ENCODE data around the gene PDK2. TPM values are rescaled to one million over a fixed set of nuclear protein-coding genes. Genes with fewer than 3 reads are reported as not detected.
A peak's percentile ranks its signal among the peaks of the same experiment; 100 is the strongest.

PDK2 gene
- total and polyA plus RNA-seq, 3 experiments from 2014 or later = 19.5 to 41.2 (median 22.4) TPM

DNA sequence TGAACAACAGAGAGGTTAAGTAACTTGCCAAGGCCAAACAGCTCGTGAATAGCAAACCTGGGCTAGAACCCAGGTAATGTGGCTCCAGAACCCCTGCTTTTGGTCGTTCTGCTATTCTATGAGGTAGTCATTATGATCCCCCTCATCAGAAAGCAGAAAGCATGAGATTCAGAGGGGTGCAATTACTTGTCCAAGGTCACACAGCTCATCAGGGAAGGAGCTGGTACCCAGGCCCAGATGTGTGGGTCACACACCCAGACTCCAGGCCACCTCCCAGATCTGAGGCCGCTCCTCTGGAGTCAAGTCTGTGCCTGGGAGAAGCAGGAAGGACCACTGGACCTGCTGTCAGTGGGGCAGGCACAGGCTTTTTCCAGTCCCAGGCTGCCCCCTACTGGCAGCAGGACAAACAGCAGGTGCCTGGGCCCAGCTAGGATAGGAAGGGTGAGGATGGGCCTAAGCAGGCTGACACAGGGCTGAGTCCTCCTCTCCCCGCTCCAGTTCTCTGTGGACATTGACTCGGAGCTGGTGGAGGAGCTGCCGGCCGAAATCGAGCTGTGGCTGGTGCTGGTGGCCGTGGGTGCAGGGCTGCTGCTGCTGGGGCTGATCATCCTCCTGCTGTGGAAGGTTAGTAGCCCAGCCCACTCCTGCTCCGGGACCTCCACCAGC lies 7.8 kb upstream of the PDK2 start:
- peak; percentile 65 to 79 (median 65) for DNase-seq
- no peak overlapping the region for H3K4me3 Mint-ChIP-seq
- Histone ChIP-seq H3K27ac (ENCODE audit: low read depth, low read length) (no peak overlapping the region), H3K4me1 (ENCODE audit: insufficient read depth, low read length) (no peaks in the 10 kb centered on the region), H3K9me3 (ENCODE audit: low read length) (no peaks in the 10 kb centered on the region), H3K27me3 (ENCODE audit: insufficient read depth, low read length, poor library complexity, severe bottlenecking) (no peaks in the 10 kb centered on the region), H3K36me3 (ENCODE audit: insufficient read depth, low read length) (no peaks in the 10 kb centered on the region), H3K4me3 (ENCODE audit: low read length) (no peak overlapping the region)
- H3K9me3 Mint-ChIP-seq = no peaks in the 10 kb centered on the region
- H3K27me3 Mint-ChIP-seq = no peaks in the 10 kb centered on the region
- no peaks in the 10 kb centered on the region for H3K4me1 Mint-ChIP-seq
- ChIA-PET CTCF (interaction anchor here (0.6 to 3.3 kb wide), 28 partner anchors 8 to 517 kb away, joined by 3 to 88 read pairs (median 4); partner anchors contain the start of genes ITGA3, PPP1R9B and SAMD14), POLR2A (no interaction called here)
- no peak overlapping the region for H3K27ac Mint-ChIP-seq
- H3K36me3 Mint-ChIP-seq = peaks cover 0 to 3% (median 0%) of the 10 kb centered on the region in 3 donors

DNA sequence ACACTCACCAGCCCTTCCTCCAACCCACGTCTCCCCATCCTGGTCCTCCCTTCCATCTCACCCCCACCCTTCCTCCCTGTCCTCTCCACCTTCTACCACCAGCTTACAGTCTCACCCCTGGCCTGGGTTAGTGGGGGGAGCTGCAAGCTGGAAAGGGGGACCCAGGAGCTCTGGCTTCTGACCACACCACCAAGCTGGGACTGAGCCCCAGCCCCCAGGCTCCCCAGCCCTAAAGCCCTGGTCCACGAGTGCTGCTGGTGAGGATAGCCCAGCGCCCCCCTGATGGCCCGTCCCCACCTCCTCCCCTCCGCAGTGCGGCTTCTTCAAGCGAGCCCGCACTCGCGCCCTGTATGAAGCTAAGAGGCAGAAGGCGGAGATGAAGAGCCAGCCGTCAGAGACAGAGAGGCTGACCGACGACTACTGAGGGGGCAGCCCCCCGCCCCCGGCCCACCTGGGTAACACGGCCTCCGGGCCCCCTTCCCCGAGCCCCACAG lies 7.2 kb upstream of the PDK2 start:
- H3K27ac Mint-ChIP-seq = peak overlapping the region in 1 of 8 donors; percentile 92
- Histone ChIP-seq H3K9me3 (ENCODE audit: low read length) (no peaks in the 10 kb centered on the region), H3K27me3 (ENCODE audit: insufficient read depth, low read length, poor library complexity, severe bottlenecking) (no peaks in the 10 kb centered on the region), H3K4me3 (ENCODE audit: low read length) (no peak overlapping the region), H3K27ac (ENCODE audit: low read depth, low read length) (no peak overlapping the region), H3K36me3 (ENCODE audit: insufficient read depth, low read length) (no peaks in the 10 kb centered on the region), H3K4me1 (ENCODE audit: insufficient read depth, low read length) (no peaks in the 10 kb centered on the region)
- CTCF ChIA-PET = interaction anchor here (0.6 to 3.3 kb wide), 27 partner anchors 9 to 518 kb away, joined by 3 to 88 read pairs (median 4); partner anchors contain the start of genes ITGA3, PPP1R9B and SAMD14
- no peak for DNase-seq
- H3K36me3 Mint-ChIP-seq = peaks cover 0 to 3% (median 0%) of the 10 kb centered on the region in 3 donors
- no peaks in the 10 kb centered on the region for H3K9me3 Mint-ChIP-seq
- H3K4me3 Mint-ChIP-seq = no peak overlapping the region
- H3K4me1 Mint-ChIP-seq = no peaks in the 10 kb centered on the region
- H3K27me3 Mint-ChIP-seq = no peaks in the 10 kb centered on the region
- POLR2A ChIA-PET = no interaction called here

DNA sequence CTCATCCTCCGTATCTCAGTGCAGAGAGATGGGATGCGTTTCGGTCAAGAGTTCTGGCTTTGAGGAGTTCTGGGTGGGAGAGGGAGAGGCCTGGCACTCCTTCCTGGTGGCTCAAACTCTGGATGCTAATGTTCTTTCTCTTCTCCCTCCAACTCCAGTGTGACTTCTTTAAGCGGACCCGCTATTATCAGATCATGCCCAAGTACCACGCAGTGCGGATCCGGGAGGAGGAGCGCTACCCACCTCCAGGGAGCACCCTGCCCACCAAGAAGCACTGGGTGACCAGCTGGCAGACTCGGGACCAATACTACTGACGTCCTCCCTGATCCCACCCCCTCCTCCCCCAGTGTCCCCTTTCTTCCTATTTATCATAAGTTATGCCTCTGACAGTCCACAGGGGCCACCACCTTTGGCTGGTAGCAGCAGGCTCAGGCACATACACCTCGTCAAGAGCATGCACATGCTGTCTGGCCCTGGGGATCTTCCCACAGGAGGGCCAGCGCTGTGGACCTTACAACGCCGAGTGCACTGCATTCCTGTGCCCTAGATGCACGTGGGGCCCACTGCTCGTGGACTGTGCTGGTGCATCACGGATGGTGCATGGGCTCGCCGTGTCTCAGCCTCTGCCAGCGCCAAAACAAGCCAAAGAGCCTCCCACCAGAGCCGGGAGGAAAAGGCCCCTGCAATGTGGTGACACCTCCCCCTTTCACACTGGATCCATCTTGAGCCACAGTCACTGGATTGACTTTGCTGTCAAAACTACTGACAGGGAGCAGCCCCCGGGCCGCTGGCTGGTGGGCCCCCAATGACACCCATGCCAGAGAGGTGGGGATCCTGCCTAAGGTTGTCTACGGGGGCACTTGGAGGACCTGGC lies 6.0 kb upstream of the PDK2 start:
- Mint-ChIP-seq H3K27me3 (no peaks in the 10 kb centered on the region), H3K4me1 (peaks cover 0 to 3% (median 2%) of the 10 kb centered on the region in 3 donors), H3K4me3 (no peak overlapping the region), H3K9me3 (no peaks in the 10 kb centered on the region), H3K36me3 (peaks cover 0 to 3% (median 0%) of the 10 kb centered on the region in 3 donors), H3K27ac (peak overlapping the region in 1 of 8 donors; percentile 50)
- Histone ChIP-seq H3K4me1 (ENCODE audit: insufficient read depth, low read length) (peaks cover 5% of the 10 kb centered on the region), H3K4me3 (ENCODE audit: low read length) (no peak overlapping the region), H3K9me3 (ENCODE audit: low read length) (no peaks in the 10 kb centered on the region), H3K27ac (ENCODE audit: low read depth, low read length) (no peak overlapping the region), H3K27me3 (ENCODE audit: insufficient read depth, low read length, poor library complexity, severe bottlenecking) (no peaks in the 10 kb centered on the region), H3K36me3 (ENCODE audit: insufficient read depth, low read length) (no peaks in the 10 kb centered on the region)
- CTCF ChIA-PET = interaction anchor here (0.5 to 5.7 kb wide), 3 partner anchors 60 to 431 kb away, joined by 3 to 88 read pairs (median 75); no protein-coding TSS in a partner anchor
- no peak for DNase-seq
- POLR2A ChIA-PET = no interaction called here

DNA sequence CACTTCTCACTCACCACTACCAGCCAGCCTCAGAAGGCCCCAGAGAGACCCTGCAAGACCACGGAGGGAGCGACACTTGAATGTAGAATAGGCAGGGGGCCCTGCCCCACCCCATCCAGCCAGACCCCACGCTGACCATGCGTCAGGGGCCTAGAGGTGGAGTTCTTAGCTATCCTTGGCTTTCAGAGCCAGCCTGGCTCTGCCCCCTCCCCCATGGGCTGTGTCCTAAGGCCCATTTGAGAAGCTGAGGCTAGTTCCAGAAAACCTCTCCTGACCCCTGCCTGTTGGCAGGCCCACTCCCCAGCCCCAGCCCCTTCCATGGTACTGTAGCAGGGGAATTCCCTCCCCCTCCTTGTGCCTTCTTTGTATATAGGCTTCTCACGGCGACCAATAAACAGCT lies 5.1 kb upstream of the PDK2 start:
- Mint-ChIP-seq H3K36me3 (peaks cover 0 to 11% (median 0%) of the 10 kb centered on the region in 3 donors), H3K4me1 (peaks cover 2 to 5% (median 3%) of the 10 kb centered on the region in 3 donors), H3K9me3 (no peaks in the 10 kb centered on the region), H3K27me3 (no peaks in the 10 kb centered on the region), H3K4me3 (no peak overlapping the region), H3K27ac (no peak overlapping the region)
- H3K4me1 ChIP-seq (ENCODE audit: insufficient read depth, low read length) = peaks cover 5% of the 10 kb centered on the region
- H3K4me3 ChIP-seq (ENCODE audit: low read length) = no peak overlapping the region
- ChIA-PET POLR2A (no interaction called here), CTCF (interaction anchor here (5.7 kb wide), 1 partner anchor 61 kb away, joined by 75 read pairs; no protein-coding TSS in a partner anchor)
- DNase-seq = no peak
- H3K9me3 ChIP-seq (ENCODE audit: low read length) = no peaks in the 10 kb centered on the region
- no peak overlapping the region for H3K27ac ChIP-seq (ENCODE audit: low read depth, low read length)
- no peaks in the 10 kb centered on the region for H3K36me3 ChIP-seq (ENCODE audit: insufficient read depth, low read length)
- no peaks in the 10 kb centered on the region for H3K27me3 ChIP-seq (ENCODE audit: insufficient read depth, low read length, poor library complexity, severe bottlenecking)

DNA sequence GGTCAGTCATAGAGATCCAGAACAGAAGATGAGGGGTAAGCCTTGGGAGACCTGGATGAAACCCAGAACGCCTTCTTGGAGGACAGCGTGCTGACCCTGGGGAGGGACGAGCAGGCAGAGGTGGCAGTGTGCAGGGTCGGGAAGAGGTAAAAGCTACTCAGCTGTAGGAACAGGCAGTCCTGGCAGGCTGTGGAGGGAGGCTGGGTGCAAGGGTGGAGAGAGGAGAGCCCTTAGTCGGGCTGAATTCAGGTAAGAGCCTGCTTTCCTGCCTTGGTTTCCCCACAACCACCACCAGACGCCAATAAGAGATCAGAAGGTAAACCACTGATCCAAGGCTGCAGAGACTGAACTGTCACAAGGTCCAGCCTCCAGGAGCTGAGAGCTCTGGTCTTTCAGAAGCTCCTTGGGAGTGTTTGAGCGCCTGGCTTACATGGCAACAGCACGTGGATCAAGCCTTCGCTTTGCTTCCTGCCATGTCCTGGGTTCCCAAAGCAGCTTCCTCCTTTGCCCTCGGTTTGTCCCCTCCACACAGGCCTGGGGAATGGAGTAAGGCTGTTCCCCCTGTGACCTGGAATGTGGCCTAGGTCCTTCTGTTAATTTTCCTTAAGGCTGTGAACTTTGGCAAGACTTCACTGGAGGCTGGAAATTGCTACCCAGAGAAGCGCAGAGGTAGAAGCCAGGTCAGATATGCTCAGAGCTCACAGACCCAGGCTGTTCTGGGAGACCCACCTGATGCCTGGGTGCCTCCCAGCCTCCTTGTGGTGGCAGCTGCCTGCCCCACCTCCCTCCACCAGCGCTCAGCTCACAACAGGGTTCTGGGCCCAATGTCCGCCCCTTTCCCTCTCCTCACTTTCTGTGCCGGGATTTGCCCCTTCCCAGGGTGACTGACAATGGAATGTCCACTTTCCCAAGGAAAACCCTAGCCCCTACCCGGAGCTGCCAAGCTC lies 3.9 kb upstream of the PDK2 start:
- Mint-ChIP-seq H3K36me3 (peaks cover 0 to 17% (median 0%) of the 10 kb centered on the region in 3 donors), H3K4me3 (peak overlapping the region in 1 of 7 donors; percentile 23), H3K9me3 (no peaks in the 10 kb centered on the region), H3K27me3 (no peaks in the 10 kb centered on the region), H3K4me1 (peaks cover 10 to 17% (median 14%) of the 10 kb centered on the region in 3 donors), H3K27ac (peak overlapping the region in 1 of 8 donors; percentile 50)
- no peaks in the 10 kb centered on the region for H3K9me3 ChIP-seq (ENCODE audit: low read length)
- H3K27ac ChIP-seq (ENCODE audit: low read depth, low read length) = no peak overlapping the region
- ChIA-PET CTCF (interaction anchor here (1.3 to 5.7 kb wide), 3 partner anchors 11 to 95 kb away, joined by 4 to 75 read pairs (median 7); partner anchors contain the start of gene DLX3), POLR2A (interaction anchor here (1.0 kb wide), 1 partner anchor 22 kb away, joined by 3 read pairs; no protein-coding TSS in a partner anchor)
- DNase-seq = no peak
- H3K4me3 ChIP-seq (ENCODE audit: low read length) = no peak overlapping the region
- H3K4me1 ChIP-seq (ENCODE audit: insufficient read depth, low read length) = peaks cover 14% of the 10 kb centered on the region
- H3K36me3 ChIP-seq (ENCODE audit: insufficient read depth, low read length) = no peaks in the 10 kb centered on the region
- H3K27me3 ChIP-seq (ENCODE audit: insufficient read depth, low read length, poor library complexity, severe bottlenecking) = no peaks in the 10 kb centered on the region

DNA sequence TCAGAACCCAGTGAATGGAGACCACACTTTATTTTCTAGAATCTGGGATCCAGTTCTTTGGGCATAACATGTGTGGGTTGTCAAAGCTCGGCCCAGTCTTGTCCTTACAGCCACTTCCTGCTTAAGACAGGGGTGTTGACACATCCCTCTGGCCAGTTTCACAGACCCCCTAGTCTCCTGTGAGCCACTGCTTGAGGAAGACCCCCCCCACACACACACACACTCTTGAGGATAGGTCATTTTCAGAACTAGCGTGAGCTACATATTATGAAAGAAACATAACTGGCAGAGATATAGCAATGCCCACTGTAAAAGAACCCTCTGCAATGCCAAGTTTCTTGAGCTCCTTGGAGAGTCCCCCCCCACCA lies 3.2 kb upstream of the PDK2 start:
- H3K27me3 ChIP-seq (ENCODE audit: insufficient read depth, low read length, poor library complexity, severe bottlenecking) = no peaks in the 10 kb centered on the region
- no peak overlapping the region for H3K27ac ChIP-seq (ENCODE audit: low read depth, low read length)
- peak overlapping the region in 2 of 8 donors; percentile 8 to 35 for H3K27ac Mint-ChIP-seq
- H3K27me3 Mint-ChIP-seq = no peaks in the 10 kb centered on the region
- peaks cover 17% of the 10 kb centered on the region for H3K4me1 ChIP-seq (ENCODE audit: insufficient read depth, low read length)
- H3K36me3 Mint-ChIP-seq = peaks cover 0 to 18% (median 0%) of the 10 kb centered on the region in 3 donors
- ChIA-PET POLR2A (interaction anchor here (1.0 kb wide), 1 partner anchor 21 kb away, joined by 3 read pairs; no protein-coding TSS in a partner anchor), CTCF (interaction anchor here (1.3 to 5.7 kb wide), 3 partner anchors 11 to 96 kb away, joined by 4 to 75 read pairs (median 7); partner anchors contain the start of gene DLX3)
- no peak overlapping the region for H3K4me3 Mint-ChIP-seq
- H3K4me3 ChIP-seq (ENCODE audit: low read length) = no peak overlapping the region
- no peaks in the 10 kb centered on the region for H3K9me3 ChIP-seq (ENCODE audit: low read length)
- peaks cover 10 to 24% (median 16%) of the 10 kb centered on the region in 3 donors for H3K4me1 Mint-ChIP-seq
- DNase-seq = no peak
- H3K9me3 Mint-ChIP-seq = no peaks in the 10 kb centered on the region
- H3K36me3 ChIP-seq (ENCODE audit: insufficient read depth, low read length) = no peaks in the 10 kb centered on the region

DNA sequence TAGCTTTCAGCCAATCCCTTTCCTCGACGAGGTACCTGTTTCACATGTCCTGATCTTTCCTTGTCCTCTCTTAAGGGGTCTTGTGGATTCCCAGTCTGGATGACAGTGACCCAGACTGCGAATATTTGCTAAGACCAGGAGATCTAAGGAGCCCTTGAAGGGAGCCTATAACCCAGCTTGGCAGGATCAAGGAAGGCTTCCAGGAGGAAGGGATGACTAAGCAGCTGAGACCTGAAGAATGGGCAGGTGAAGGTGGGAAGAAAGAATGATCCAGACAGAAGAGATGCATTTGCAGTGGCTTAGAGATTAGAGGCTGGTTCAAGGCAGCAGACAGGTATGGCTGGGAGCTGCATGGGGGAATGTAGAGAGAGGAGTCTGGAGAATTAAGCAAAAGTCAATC lies 1.9 kb upstream of the PDK2 start:
- Histone ChIP-seq H3K27me3 (ENCODE audit: insufficient read depth, low read length, poor library complexity, severe bottlenecking) (no peaks in the 10 kb centered on the region), H3K9me3 (ENCODE audit: low read length) (no peaks in the 10 kb centered on the region), H3K4me3 (ENCODE audit: low read length) (no peak overlapping the region), H3K4me1 (ENCODE audit: insufficient read depth, low read length) (peaks cover 17% of the 10 kb centered on the region), H3K27ac (ENCODE audit: low read depth, low read length) (no peak overlapping the region), H3K36me3 (ENCODE audit: insufficient read depth, low read length) (peaks cover 3% of the 10 kb centered on the region)
- H3K36me3 Mint-ChIP-seq = peaks cover 0 to 30% (median 2%) of the 10 kb centered on the region in 3 donors
- peak overlapping the region in 3 of 8 donors; percentile 42 to 51 (median 46) for H3K27ac Mint-ChIP-seq
- CTCF ChIA-PET = interaction anchor here (0.9 to 5.7 kb wide), 17 partner anchors 11 to 526 kb away, joined by 3 to 75 read pairs (median 7); partner anchors contain the start of gene ITGA3
- DNase-seq = no peak
- H3K9me3 Mint-ChIP-seq = no peaks in the 10 kb centered on the region
- POLR2A ChIA-PET = interaction anchor here (0.6 kb wide), 2 partner anchors 25 to 385 kb away, joined by 3 to 4 read pairs; partner anchors contain the start of gene SLC35B1
- H3K4me1 Mint-ChIP-seq = peaks cover 14 to 37% (median 18%) of the 10 kb centered on the region in 3 donors
- no peaks in the 10 kb centered on the region for H3K27me3 Mint-ChIP-seq
- H3K4me3 Mint-ChIP-seq = peak overlapping the region in 3 of 7 donors; percentile 31 to 59 (median 56)
